ENCODE results near the gene CTNNA3.
"Not testable (repeated sequence)": the region's sequence is repeated elsewhere in the genome, so short reads cannot be mapped to it uniquely, and the experiment has no call there.

The CTNNA3 gene

DNA sequence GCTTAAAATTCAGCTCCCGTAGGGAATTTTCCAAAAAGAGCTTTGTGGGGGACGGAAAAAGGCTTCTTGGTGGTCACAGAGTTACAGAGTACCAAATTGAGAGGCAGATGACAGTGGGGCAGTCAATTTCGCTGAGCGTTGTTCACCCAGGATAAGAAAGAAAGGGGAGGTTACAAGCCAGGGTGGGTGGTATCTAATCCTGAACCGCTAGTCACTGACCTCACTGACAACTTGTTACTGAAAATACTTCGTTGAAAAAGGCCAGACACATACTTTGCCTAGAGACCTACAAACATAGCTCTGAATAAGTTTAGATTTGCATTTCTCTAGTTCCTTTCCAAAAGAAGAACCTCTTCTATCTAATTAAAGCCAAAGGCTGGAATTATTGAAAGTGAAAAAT, at the start of gene CTNNA3:
Gene CTNNA3 (minus strand): TSS at position 167 of the 400 bp plus-strand sequence.
- no peak for DNase-seq (ENCODE audit: low spot score)

DNA sequence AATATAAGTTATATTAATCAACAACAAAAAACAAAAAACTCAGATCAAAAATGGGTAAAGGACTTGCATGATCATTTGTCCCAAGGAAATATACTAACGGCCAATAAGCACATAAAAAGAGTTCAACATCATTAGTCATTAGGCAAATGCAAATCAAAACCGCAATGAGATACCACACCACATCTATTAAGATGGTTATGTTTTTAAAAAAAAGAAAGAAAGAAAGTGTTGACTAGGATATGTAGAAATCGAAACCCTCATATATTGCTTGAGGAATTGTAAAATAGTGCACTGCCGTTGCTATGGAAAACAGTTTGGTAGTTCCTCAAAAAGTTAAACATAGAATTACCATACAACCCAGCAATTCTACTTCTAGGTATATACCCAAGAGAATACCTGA, 39.4 kb upstream of the CTNNA3 start:
- no peak for DNase-seq (ENCODE audit: low spot score)

DNA sequence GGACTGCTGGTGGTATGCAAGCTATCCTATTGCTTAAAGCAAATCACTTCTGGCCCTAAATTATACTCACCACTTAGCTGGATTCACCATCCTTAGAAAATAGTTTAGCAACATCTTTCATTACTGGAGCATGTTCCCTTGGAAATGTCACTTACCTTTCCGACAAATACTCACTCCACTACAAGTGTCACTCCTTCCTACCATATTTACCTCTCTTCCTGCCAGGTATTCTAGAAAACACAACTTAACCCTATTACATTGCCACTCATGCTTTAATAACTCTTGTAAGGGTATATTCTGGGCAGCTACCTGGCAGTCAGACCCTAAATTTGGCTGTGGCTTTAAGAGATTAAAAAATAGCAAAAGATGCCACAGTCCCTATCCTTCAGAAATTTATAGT, 37.5 kb upstream of the CTNNA3 start:
- no peak for DNase-seq (ENCODE audit: low spot score)

DNA sequence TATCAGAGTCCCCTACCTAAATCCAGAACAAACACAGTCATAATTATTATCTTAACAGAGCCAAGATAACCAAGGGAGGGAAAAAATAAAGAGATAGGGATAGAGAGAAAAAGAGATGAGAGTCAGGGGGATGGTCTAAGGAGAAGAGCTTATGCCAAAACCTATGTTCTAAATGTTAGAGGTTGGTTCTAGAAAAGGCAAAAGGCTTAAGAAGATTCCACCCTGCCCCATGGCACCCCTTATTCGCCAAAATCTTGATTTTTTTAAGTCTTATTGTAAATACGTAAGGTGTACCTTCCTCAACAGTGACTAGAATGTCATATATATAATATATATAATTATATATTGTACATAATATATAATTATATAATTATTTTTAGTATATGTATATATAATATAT, 29.6 kb upstream of the CTNNA3 start:
- DNase-seq (ENCODE audit: low spot score) = no peak

DNA sequence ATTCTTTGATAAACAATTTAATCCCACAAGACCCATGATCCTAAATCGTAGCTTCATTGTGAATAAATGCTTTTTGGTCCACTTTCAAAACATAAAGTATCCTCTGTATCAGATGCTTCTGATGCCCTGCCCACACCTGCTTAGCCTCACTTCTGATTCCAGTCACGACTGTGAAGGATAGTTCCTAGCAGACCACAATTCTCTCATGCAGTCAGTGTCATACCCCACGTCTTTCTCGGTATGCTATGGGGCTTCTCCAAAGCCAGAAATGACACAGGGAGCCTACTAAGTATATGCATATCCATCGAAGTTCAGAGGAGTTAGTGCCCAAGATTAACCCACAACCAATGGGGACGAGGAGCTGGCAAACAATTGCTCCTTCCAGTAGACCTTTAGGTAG, 27.6 kb upstream of the CTNNA3 start:
- DNase-seq (ENCODE audit: low spot score) = no peak

DNA sequence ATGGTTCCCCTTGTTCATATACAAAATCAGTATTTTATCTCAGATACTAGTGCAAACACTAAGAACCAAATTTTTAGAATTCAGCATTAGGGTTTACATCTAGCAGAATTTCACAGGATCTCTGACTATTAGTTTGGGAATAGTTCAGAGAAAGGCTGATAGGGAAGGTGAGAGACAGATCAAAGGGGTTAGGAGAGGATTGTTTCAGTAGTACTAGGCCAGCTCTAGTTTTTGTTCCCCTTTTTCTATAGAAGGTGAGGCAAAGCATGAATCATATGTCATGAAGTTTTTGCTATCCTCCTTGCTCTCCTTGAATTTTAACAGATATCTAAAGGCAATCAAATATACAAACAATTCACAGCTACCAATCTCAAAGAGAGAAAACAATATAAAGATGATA, 26.1 kb upstream of the CTNNA3 start:
- DNase-seq (ENCODE audit: low spot score) = no peak

DNA sequence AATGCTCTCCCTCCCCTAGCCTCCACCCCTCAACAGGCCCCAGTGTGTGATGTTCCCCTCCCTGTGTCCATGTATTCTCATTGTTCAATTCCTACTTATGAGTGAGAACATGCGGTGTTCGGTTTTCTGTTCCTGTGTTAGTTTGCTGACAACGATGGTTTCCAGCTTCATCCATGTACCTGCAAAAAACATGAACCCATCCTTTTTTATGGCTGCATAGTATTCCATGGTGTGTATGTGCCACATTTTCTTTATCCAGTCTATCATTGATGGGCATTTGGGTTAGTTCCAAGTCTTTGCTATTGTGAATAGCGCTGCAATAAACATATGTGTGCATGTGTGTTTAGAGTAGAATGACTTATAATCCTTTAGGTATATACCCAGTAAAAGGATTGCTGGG, 20.5 kb upstream of the CTNNA3 start:
- not testable (repeated sequence) for DNase-seq (ENCODE audit: low spot score)

DNA sequence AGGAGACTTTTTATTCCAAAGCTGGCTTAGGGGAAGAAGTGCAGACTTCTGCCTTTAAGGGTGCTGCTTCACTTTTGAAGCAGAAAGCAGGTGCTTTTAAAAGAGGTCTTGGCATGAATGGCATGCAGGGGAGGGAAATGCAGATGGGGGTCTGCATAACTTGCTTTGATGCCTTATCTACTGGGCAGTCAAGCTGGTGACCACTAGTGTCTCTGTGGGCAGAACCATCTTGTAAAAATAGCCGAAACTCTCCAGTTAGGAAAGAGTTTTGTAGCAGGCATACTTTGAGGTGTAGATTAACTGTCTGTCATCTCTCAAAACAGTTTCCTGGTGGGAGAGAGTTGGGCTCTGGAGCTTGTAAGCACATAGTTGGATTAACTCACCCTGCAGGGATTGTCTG, 9.9 kb upstream of the CTNNA3 start:
- DNase-seq (ENCODE audit: low spot score) = no peak

DNA sequence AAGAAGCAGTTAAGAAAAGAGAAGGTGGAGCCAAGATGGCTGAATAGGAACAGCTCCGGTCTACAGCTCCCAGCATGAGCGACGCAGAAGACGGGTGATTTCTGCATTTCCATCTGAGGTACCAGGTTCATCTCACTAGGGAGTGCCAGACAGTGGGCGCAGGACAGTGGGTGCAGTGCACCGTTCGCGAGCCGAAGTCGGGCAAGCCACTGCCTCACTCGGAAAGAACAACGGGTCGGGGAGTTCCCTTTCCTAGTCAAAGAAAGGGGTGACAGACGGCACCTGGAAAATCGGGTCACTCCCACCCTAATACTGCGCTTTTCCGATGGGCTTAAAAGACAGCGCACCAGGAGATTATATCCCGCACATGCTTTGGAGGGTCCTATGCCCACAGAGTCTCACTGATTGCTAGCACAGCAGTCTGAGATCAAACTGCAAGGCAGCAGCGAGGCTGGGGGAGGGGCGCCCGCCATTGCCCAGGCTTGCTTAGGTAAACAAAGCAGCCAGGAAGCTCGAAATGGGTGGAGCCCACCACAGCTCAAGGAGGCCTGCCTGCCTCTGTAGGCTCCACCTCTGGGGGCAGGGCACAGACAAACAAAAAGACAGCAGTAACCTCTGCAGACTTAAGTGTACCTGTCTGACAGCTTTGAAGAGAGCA, 3.7 kb upstream of the CTNNA3 start:
- DNase-seq (ENCODE audit: low spot score) = not testable (repeated sequence)

DNA sequence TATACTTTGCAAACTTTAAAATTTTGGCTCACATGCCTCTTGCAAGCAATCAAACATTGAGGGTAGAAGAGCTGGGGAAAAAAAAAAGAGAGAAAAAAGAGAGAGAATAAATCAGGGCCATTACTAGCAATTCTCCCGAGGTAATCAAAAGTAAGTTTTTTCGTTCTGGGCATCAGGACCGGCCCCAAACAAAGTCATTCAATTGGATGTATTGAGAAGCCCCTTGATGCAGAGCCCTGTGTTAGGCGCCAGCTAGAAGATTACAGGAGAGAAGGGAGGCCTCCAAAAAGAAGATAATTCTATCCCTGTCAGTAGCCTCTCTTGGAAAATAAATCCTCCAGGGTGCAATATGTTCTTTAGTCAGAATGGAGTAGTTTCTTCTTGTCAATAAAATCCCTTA, 2.2 kb upstream of the CTNNA3 start:
- no peak for DNase-seq (ENCODE audit: low spot score)

DNA sequence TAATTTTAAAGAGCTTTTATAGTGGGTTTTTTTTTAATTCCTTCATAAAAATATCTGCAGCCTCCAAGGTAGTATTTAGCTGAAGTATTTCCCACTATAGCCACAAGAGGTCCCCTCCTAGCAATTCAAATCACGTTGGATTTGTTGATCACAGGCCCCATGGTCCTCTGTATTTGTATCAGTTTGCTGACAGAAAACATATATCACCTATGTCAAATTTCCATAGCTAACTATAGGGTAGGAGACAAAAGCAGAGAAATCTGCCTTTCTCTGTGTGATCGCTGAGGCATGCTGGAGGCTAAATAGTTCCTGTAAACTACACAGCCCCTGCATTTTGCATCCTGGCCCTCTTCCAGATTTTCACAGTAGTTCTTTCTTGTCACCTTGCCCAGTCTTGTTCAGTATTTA, 1.7 kb upstream of the CTNNA3 start:
- DNase-seq (ENCODE audit: low spot score) = no peak

DNA sequence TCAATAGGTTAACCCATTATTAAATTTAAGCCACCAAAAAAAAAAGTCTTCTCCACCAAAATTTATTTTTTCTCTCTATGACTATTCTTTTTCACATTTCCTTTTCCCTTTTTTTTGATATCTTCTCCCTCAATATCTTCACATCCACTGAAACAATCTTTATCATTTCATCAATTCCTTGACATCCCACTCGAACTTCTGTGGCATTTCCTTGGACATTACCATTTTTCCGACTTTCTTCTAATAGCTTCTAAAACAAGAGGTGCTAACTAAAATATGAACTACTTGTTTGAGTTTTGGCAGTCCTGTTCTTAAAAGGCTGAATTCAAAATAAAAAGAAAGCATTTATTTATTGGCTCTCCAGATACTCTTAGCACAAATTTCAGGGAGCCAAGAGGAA, 684 bp upstream of the CTNNA3 start:
- DNase-seq (ENCODE audit: low spot score) = no peak

DNA sequence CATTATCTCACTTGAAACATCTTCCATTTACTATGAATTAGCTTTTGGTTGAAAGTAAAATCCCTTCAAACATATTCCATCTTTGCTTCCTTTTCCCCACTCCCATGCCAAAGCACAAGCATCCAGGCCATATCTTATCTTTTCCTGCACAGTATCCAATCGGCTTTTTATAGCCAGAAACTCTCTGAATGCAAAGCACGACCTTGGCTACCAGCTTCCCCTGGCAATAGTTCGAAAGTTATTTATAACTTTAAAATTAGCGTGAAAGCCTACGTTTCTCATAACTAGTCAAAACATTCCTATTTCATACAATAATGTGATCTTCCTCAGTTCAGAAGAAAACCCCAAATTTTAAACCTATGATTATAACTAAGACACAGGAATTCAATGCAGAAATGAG, 440 bp downstream of the CTNNA3 start:
- DNase-seq (ENCODE audit: low spot score) = no peak

DNA sequence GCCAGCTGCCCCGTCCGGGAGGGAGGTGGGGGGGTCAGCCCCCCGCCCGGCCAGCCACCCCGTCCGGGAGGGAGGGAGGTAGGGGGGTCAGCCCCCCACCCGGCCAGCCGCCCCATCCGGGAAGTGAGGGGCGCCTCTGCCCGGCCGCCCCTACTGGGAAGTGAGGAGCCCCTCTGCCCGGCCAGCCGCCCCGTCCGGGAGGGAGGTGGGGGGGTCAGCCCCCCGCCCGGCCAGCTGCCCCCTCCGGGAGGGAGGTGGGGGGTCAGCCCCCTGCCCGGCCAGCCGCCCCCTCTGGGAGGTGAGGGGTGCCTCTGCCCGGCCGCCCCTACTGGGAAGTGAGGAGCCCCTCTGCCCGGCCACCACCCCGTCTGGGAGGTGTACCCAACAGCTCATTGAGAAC, 4.1 kb downstream of the CTNNA3 start:
- not testable (repeated sequence) for DNase-seq (ENCODE audit: low spot score)

DNA sequence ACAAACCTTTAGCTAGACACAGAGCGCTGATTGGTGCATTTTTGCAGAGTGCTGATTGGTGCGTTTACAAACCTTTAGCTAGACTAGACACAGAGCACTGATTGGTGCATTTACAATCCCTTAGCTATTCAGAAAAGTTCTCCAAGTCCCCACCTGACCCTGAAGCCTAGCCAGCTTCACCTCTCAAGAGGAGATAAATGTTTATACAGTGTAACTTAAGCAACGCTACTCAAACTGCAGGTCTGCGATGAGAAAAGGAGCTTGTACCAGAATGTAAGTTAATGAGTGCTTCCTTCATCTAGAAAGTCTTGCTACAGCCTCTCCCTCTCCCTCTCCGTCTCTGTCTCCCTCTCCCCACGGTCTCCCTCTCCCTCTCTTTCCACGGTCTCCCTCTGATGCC, 5.5 kb downstream of the CTNNA3 start:
- not testable (repeated sequence) for DNase-seq (ENCODE audit: low spot score)

DNA sequence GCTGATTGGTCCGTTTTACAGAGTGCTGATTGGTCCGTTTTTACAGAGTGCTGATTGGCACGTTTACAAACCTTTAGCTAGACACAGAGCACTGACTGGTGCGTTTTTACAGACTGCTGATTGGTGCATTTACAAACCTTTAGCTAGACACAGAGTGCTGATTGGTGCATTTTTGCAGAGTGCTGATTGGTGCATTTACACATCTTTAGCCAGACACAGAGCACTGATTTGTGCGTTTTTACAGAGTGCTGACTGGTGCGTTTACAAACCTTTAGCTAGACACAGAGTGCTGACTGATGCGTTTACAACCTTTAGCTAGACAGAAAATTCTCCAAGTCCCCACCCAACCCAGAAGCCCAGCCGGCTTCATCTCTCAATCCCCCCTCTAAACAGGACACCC, 11.9 kb downstream of the CTNNA3 start:
- DNase-seq (ENCODE audit: low spot score) = not testable (repeated sequence)

DNA sequence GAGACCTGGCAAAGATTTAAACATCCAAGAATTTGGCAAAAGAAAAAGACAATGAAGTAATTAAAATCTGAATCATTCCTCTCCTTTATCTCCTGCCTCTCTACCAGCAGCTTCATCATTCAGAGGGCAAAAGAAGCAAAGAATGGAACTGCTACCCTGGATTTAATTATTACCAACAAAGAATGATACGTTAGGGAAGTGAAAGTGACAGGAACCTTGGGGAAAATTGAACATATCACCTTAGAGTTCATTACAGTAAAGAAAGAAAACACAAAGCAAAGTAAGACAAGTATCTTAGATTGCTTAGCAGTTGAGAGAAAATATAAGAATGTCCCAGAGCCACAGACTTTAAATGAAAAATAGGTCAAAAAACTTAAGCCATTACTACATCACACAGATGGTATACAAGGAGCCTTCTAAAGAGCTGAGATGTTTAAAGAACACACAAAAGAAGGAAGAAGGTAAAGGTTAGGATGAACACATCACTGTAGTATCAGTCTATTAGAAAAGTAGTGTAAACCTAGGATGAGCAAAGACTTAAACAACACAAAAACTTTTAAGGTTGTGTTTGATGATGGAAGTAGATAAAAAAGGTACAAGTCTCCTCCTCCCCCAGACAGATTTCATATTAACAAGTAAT, 17.5 kb downstream of the CTNNA3 start:
- no peak for DNase-seq (ENCODE audit: low spot score)

DNA sequence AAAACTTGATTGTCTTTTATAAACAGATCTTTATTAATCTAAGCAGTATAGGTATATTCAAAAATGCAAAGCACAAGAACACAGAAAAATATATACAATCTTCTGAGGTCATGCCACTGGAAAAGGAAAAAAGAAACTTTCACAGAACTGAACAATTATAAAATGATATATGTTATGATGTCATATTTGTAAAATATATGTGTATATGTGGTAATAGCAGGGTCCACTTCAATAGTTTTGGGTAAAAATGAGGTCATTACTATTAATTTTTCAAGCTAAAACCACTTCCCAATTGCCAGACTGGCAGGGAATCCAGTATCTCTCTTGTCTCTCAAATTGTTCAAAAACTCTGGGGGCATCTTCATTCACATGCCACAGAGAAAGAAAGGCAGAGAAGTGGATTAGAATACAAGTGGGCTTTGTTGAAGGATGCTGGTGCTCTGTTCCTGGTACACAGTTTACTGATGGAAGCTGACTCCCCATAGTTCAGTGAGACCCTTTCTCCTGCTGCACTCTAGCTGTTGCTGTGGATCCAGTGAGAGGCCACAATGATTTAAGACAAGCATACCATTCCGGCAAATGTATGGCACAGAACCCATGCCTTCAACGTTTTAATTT, 19.7 kb downstream of the CTNNA3 start:
- no peak for DNase-seq (ENCODE audit: low spot score)

DNA sequence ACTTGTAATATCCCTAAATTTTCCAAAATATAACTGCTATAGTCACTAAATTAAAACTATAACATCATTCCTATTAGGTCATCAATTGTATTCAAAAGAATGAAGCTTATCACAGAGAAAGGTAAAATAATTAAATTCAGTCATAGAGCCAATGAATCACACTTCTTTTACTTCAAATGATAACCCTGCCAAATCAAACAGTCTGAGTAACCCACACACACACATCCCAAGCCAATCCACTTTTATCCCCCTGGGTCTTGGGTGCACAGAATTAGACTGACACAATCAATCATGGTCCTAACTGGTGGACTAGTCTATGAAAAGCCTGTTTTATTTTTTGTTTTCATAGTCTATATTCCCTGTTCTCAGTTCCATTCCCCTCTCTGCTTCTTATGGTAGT, 25.6 kb downstream of the CTNNA3 start:
- DNase-seq (ENCODE audit: low spot score) = no peak

DNA sequence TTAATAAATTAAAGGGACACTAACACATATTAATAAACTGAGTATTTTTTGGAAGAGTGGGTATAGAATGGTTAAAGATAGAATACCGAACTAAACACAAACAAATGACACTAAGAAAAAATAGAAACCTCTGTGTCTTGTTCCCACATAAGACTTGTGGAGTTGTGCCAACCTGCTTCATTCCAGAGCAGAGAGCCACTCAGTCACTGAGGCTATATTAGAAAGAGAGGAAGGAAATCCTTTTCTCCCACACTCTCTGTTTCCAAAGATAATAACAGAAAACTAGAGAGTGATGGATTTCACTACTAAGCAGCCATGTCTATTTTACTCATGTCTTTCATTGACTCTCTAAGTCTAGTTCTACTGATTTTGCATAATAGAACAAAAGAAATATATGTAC, 26.0 kb downstream of the CTNNA3 start:
- no peak for DNase-seq (ENCODE audit: low spot score)

DNA sequence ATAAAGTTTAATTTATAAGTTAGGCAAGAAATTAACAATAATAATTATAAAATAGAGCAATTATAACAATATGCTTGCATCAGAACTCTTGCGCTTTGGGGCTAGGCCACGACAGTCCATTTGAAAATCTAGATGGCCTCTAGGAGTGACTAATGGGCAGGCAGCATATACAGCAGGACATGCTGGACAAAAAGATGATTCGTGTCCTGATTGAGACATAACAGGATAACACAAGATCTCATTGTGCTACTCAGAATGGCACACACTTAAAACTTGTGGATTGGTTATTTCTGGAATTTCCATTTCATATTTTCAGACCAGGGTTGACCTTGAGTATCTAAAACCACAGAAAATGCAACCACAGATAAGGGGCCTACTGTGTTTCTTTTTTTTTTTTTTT, 27.5 kb downstream of the CTNNA3 start:
- no peak for DNase-seq (ENCODE audit: low spot score)

DNA sequence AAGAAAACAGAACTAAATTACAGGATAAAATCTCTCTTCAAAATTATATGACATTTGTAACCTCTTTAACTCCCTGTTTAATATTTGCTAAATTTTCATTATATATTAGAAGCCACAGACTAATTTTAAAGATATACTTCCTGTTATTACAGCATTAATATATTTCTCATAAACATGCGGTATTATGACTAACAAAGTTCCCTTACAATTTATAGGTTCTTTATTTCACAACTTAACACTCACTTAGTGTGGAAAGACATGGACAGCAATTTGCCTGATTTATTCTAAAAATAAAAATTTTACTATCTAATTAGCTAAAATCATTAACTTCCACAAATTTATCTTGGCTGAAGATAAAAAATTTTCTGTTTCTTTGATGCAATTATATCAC, 29.0 kb downstream of the CTNNA3 start:
- no peak for DNase-seq (ENCODE audit: low spot score)

DNA sequence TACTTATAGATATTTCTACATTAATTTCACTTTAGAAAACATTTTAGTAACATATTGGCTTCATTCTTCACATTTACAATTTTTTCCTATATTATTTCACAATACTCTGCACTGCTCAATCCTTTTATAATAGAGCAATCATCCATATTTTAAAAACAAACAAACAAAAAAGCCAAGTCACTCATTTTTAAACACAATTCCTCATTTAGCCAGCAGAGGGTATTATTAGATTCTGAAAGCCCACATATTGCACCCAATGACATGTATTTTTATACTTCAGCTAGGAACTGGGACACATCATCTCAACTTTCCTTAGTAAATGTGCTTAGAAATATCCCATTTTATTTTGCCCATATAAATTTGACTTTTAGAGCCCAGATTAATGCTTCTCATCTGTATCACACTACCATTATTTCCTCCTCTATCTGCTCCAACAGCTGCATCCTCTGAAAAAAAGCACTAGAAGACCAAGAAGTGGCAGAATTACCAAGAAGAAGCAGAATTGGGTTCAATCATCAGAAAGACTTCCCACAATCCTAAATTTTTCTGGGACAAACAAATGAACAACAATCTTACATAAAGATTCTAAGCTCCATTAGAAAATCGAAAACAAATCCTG, 29.5 kb downstream of the CTNNA3 start:
- no peak for DNase-seq (ENCODE audit: low spot score)

All from ecto neural progenitor cell (in vitro differentiated cells).